Measurements from ENCODE around the gene RPL26. TPM values are rescaled to one million over a fixed set of nuclear protein-coding genes. Genes with fewer than 3 reads are reported as not detected.
"Not testable (repeated sequence)": the region's sequence is repeated elsewhere in the genome, so short reads cannot be mapped to it uniquely, and the experiment has no call there.

RPL26 gene
- total RNA-seq, 6 donors from 2014 or later = 736 to 1,938 (median 1,066) TPM

GRCh38 chr17:8398980-8399379, 16.0 kb upstream of the RPL26 start:
- 58 to 78% methylated on average over 6 of the region's 6 CpGs for WGBS, 2 donors
- DNase-seq (no peak), ATAC-seq (ENCODE audit: low FRiP score in 2 of 2) (no peak)
- Histone ChIP-seq H3K27ac (no peak overlapping the region), H3K4me1 (no peaks in the 10 kb centered on the region), H3K9me3 (no peaks in the 10 kb centered on the region), H3K27me3 (peaks cover 0 to 2% (median 0%) of the 10 kb centered on the region in 4 donors), H3K36me3 (no peaks in the 10 kb centered on the region), H3K4me3 (no peak overlapping the region)
- TF ChIP-seq CTCF (IDR thresholded peaks at IDR 0.05) (no peak), POLR2AphosphoS5 (IDR thresholded peaks at IDR 0.05) (no peak), EP300 (IDR thresholded peaks at IDR 0.05) (no peak), POLR2A (IDR thresholded peaks at IDR 0.05) (no peak)

GRCh38 chr17:8397636-8398035, 14.6 kb upstream of the RPL26 start, which contains the start of gene RNF222:
Gene RNF222 (minus strand): TSS chr17:8397827. CDS start chr17:8393461, 4,366 bp downstream.
- no peak within 1 kb of the TSS for H3K4me3 ChIP-seq
- no peaks in the 10 kb centered on the region for H3K36me3 ChIP-seq
- TF ChIP-seq CTCF (IDR thresholded peaks at IDR 0.05) (no peak), POLR2A (IDR thresholded peaks at IDR 0.05) (no peak), EP300 (IDR thresholded peaks at IDR 0.05) (no peak), POLR2AphosphoS5 (IDR thresholded peaks at IDR 0.05) (no peak)
- DNase-seq = no peak
- peaks cover 0 to 2% (median 0%) of the 10 kb centered on the region in 4 donors for H3K27me3 ChIP-seq
- H3K4me1 ChIP-seq = no peaks in the 10 kb centered on the region
- no peaks in the 10 kb centered on the region for H3K9me3 ChIP-seq
- no peak within 1 kb of the TSS for H3K27ac ChIP-seq
- no peak for ATAC-seq (ENCODE audit: low FRiP score in 2 of 2)
- WGBS, 2 donors = 46 to 68% methylated on average over 8 to 12 of the region's 13 CpGs

- not testable (repeated sequence) for H3K9me3 ChIP-seq; H3K4me3 ChIP-seq; DNase-seq; H3K4me1 ChIP-seq; H3K27ac ChIP-seq; H3K27me3 ChIP-seq; ATAC-seq (ENCODE audit: low FRiP score in 2 of 2); H3K36me3 ChIP-seq
- WGBS, 2 donors = 77 to 82% methylated on average over 9 of the region's 9 CpGs
Observed at GRCh38 chr17:8394497-8394896, 11.5 kb upstream of the RPL26 start.

- DNase-seq (peak in 1 of 2 donors; percentile 47), ATAC-seq (ENCODE audit: low FRiP score in 2 of 2) (peak in 1 of 2 donors; percentile 28)
- no peaks in the 10 kb centered on the region for H3K36me3 ChIP-seq
- peak overlapping the region in 2 of 4 donors; percentile 42 to 61 for H3K27ac ChIP-seq
- TF ChIP-seq EP300 (IDR thresholded peaks at IDR 0.05) = no peak
- peak in 1 of 2 donors; percentile 18 for TF ChIP-seq POLR2AphosphoS5 (IDR thresholded peaks at IDR 0.05)
- H3K4me3 ChIP-seq = no peak overlapping the region
- H3K9me3 ChIP-seq = no peaks in the 10 kb centered on the region
- peaks cover 0 to 2% (median 0%) of the 10 kb centered on the region in 4 donors for H3K27me3 ChIP-seq
- no peaks in the 10 kb centered on the region for H3K4me1 ChIP-seq
- 63 to 67% methylated on average over 8 of the region's 8 CpGs for WGBS, 2 donors
Observed at GRCh38 chr17:8393470-8394231, 10.7 kb upstream of the RPL26 start.

GRCh38 chr17:8392674-8393469, 9.9 kb upstream of the RPL26 start:
- ATAC-seq (ENCODE audit: low FRiP score in 2 of 2) (peak; percentile 24 to 42), DNase-seq (peak in 1 of 2 donors; percentile 79)
- TF ChIP-seq EP300 (IDR thresholded peaks at IDR 0.05) = no peak
- no peak for TF ChIP-seq POLR2A (IDR thresholded peaks at IDR 0.05)
- no peak for TF ChIP-seq CTCF (IDR thresholded peaks at IDR 0.05)
- no peak for TF ChIP-seq POLR2AphosphoS5 (IDR thresholded peaks at IDR 0.05)
- Histone ChIP-seq H3K27me3 (peaks cover 0 to 2% (median 0%) of the 10 kb centered on the region in 4 donors), H3K4me1 (no peaks in the 10 kb centered on the region), H3K36me3 (no peaks in the 10 kb centered on the region), H3K4me3 (no peak overlapping the region), H3K27ac (peak overlapping the region in 2 of 4 donors; percentile 42 to 61), H3K9me3 (no peaks in the 10 kb centered on the region)
- 91 to 92% methylated on average over 18 to 35 of the region's 46 CpGs for WGBS, 2 donors
